NCI-H446 treated with DMSO at 0.1 percent for 48 hours (cell line): Measurements from ENCODE around the gene HIRA.
"Not testable (repeated sequence)": the region's sequence is repeated elsewhere in the genome, so short reads cannot be mapped to it uniquely, and the experiment has no call there.

Experiments used
- DNase-seq: peaks from one replicate; lab custom pipeline; 2025; lab: John Stamatoyannopoulos, UW

HIRA gene

DNA sequence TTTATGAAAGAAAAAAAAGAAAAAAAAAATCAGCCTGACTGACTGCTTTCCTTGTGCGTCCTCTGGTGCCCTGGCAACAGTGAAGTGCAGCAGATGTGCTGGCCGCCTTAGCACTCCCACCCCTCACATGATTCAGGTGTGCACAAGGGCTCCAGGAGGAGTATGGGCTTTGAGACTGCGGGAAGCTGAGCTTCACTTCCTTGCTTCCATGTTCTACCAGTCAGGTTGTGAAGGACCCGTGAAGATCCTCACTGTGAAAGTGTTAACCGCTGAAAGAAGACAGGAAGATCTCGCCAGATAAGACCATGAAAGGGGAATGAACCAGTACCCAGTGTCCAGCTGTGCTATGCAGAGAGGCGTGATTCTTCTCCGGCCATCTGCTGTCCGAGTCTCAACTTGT is 48.2 kb downstream of the HIRA start:
- DNase-seq: no peak

DNA sequence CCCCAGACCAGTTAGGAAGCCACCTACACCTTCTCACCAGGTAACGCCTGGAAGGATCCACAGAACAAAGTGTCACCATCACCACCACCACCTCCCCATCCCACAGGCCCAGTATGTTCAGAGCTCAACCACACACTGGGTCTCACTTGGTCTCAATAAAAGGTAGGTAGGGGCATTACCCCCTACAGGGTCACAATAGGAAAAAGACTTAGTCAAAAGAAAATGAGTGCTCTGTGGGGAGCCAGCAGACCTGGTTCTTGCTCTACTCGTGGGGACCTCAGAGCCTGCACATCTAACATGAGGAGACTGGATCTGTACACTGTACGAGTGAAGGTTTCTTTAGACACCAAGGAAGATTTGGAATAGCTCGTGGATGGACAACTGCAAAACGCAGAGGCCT is 49.3 kb downstream of the HIRA start:
- DNase-seq: no peak

DNA sequence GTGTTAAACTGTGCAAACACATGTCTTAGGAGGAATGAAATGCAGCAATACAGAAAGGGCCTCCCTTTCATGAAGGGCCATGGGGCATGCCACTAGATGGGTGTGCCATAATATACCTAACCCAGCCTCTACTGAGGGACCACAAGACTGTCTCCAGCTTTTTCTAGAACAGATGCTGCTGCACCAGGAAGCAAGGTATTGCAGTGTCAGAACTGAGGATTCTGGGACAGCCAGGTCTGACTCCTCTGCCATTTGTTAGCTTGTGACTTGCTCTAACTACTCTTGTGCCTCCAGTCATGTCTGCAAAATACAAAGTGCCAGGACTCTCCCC is 53.2 kb downstream of the HIRA start:
- DNase-seq: no peak

DNA sequence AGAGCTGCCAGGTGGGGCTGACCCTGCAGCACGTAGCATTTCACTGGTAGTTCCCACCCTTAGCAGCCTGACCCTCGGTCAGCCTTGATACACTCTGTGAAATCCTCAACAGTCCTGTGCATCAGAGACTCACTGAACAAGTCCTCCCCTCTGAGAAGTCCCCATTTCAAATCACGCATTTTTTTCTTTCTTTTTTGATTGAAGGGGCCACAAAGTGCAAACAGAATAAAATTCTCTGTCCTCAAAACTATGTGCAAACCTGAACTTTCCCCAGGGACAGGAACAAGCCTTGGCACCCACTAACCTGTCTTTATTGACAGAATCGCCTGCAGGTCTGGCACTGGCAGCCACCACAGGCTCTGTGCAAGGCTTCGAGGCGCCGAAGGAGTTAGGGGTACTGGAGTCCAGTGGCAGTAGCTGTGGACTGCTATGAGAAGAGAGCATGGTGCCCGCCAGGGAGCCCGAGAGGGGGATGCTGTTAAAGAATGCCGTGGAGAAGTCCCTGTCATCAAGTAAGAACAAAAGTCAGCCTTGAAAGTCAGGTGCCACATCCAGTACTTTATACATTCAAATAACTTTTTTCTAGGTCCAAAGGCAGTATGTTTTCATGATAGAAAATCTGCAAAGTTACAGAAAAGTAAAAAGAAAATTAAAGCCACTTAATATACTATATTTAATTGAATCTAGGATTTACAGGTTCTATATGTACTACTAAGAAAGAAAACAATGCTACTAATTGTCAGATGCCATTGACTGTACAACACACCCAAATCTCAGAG is 53.8 kb downstream of the HIRA start:
- DNase-seq: no peak

DNA sequence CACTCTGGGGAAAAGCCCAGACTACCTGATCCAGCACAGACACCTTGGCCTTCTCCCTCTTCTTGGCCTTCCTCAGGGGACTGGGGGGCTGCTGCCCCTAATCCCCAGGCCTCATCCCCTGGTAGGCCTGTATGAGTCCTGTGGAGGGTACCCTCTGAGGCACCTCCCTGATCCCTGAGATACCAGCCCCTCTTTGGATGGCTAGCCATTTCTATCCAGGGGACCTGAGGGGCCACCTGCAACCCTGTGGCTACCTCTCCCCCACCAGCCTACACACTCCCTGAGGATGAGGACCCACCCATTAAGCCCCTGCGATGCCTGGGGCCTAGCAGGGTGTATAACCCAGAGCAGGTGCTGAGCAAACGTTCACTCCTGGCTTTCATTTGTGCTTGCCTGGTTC is 54.6 kb downstream of the HIRA start:
- DNase-seq: no peak

DNA sequence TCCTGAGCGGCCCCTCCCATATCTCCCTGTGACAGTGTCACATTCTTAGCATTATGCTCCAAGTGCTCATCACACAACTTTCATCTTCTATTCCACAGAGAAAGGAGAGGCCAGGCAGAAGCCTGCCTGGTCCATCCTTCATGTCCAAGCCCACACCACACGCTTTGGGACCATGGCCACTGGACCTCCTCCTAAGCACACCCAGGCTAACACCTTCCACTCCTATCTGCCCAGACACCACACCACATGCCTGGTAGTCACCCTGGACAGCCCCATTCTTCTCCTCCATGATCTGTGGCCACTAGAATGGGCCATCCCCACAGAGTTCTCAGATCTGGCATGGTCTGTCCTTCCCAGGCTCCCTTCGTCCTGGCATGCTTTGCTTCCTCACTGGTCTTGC is 55.3 kb downstream of the HIRA start:
- no peak for DNase-seq

DNA sequence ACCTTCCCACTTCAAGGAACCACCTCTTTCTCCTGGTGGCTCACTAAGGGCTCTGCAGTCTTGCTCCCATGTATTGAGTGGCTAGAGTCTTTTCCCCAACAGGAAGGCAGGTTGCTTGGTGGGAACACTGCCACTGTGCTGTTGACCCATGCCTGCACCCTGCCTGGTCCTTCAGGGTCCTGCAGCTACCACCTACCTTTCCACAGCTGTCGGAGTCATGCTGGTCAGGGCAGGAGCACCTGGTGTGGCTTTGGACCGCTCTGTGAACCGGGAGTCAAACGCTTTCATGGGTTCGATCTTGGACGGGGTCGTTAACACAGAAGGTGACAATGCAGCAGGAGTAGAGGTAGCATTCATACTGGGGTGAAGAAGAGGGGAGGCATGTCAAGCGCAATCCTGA is 56.1 kb downstream of the HIRA start:
- no peak for DNase-seq

DNA sequence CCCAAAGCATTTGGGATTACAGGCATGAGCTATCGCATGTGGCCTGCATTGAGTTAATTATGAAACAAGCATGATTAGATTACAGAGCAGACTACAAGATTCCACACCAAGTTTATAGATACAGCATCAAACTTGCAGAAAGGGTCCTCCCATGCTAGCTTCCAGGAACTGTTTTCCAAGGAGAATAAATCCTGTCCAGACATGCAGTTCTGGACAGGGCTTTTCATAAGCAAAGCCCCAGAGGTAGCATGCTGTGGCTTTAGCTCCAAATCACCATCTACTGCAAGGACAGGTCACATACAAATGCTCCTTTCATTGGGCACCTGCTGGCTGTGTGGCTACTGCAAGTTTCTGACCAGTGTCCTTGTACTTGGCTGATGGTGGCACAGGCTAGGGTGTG is 57.1 kb downstream of the HIRA start:
- no peak for DNase-seq

DNA sequence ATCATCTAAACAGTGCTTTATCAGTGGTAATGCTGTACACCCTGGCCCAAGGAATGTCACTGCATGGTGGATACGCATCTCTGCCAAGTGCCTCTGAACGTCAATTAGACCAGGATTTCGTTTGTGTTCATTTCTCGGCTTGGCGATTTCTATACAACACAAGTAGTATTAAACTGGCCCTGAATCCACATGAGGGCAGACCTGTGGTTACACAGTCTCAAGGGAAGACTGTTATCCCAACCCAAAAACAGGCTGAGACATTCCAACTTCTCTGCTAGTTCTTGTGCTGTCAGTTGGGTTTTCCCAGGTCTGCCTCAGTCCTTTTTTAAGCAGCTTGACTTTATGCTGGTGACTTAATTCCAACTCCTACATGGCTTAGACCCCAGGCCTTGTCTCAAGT is 58.1 kb downstream of the HIRA start:
- DNase-seq: no peak

DNA sequence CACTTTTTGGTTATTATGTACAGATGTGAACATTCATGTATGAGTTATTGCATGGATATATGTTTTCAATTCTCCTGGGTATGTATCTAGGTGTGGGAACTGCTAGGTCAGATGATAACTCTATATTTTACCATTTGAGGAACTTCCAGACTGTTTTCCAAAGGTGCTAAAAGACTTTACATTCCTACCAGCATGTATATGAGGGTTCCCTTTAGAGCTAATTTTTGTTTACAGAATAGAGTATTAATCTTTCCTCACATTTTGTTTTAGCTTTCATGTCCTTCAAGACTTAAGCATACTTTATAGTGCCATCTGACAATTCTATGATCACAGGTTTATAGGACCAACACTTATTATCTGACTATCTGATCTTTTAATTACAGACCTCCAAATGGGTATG is 59.6 kb downstream of the HIRA start:
- DNase-seq: no peak

DNA sequence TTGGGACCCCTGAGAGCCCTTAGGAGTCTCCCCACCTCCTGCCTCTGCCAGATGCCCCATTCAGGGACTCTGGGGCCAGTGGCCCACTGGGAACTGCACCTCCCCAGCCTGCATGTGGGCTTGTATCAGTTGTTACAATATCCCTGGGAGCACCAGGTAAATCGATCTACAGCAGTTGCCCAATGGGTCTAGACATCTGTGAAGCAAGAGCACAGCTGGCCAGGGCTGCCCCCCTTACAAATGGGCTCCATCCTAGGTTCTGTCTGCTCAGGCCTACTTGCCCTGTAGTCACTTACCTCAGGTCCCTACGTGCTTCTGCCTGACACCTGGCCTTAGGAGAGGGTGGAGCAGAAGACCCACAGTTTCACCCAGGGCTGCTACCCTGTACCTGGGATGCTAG is 62.7 kb downstream of the HIRA start:
- DNase-seq: no peak

DNA sequence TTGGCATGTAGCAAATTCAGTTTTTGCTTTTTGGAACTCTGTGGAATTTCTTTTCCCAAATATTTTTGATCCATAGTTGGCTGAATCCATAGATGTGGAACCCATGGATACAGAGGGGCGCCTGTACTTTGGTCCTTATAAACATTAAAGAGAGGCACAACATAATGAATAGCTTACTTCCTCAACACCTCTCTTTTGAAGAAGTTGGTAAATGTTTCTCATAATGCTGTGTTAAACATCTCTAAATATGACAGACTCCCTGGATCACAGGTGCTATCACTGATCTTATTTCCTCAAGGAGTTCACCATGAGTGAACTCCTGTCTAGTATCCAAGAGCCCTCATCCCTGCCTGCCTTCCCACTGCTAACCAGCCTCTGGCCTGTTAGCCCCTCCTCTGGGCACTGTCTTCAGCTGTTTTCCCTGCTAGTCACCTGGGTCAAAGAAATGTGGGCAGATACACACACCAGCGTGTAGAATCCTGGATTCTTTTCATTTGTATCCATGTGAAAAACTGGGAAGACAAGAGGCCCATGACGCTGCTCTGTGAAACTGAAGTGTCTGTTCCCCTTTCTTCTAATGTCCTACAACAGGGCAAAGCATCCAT is 63.7 kb downstream of the HIRA start:
- DNase-seq: no peak

DNA sequence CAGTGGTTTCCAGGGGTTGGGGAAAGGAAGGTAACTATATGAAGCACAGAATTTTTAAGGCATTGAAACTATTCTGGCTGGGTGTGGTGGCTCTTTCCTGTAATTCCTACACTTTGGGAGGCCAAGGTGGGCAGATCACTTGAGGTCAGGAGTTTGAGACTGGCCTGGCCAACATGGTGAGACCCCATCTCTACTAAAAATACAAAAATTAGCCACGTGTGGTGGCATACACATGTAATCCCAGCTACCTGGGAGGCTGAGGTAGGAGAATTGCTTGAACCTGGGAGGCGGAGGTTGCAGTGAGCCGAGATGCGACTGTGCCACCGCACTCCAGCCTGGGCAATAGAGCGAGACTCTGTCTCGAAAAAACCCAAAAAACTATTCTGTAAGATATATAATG is 68.0 kb downstream of the HIRA start:
- DNase-seq: not testable (repeated sequence)

DNA sequence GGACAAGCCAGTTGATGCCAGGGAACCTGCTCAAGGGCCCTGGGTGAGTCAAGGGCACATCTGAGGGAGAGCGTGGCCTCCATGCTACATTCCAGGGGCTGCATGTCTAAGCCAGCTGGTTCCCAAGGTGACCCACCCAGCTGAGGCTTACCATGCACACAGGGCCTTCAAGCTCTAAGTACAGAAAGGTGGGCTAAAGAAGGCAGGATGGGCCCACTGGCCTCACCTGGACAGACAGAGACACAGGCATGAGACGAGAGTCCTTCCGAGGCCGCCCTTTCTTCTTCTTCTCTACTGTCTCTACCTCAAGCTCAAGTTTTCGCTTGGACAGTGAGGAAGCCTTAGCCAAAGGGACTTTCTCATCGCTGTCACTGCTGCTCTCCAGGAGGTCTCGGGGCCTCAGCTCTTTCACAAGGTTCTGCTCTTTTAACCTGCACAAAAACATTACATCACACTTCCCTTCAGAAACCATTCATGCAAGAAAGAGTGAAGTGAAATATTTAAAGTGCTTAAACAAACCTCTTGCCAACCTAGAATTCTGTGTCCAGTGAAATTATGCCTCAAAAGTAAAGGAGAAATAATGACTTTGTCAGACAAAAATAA is 69.9 kb downstream of the HIRA start:
- no peak for DNase-seq

DNA sequence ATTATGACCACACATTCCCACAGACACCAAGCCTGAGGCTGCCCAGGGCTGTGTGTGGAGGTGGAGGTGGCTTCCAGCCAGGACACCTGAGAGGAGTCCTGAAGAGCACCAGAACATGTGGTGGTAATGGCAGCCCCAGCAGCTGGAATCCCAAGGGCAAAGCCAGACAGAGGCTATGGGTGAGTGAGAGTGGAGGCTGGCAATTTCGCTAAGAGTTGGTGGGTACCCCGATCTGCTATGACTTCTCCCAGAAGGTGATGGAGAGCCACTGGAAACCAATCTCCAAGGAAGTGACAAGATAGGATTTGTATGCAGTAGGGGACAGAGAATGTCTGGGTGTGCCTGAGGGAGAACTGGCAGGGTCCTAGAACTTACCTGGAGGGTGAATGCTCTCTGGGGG is 70.7 kb downstream of the HIRA start:
- DNase-seq: no peak

DNA sequence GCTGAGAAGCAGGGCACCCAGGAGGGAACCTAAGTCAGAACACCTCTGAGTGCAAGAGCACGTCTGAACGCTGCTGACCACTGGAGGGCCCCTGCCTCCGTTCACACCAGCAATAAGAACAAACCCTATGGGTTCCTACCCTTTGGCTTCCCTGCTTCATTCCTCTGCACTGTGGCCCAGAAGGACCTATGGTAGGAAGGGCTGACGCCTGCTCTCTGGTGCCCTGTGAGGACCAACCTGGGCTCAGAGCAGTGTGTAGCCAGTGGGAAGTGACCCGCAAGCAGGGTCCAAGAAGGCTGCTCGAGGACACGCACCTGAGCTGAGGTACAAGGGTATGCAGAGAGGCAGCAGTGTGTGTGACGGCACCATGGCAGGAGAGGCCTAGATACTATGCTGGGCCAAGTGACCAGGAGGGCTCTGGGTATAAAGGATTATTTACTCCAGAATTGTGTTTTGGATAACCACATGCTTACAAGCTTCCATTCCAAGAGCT is 71.2 kb downstream of the HIRA start:
- DNase-seq: no peak

DNA sequence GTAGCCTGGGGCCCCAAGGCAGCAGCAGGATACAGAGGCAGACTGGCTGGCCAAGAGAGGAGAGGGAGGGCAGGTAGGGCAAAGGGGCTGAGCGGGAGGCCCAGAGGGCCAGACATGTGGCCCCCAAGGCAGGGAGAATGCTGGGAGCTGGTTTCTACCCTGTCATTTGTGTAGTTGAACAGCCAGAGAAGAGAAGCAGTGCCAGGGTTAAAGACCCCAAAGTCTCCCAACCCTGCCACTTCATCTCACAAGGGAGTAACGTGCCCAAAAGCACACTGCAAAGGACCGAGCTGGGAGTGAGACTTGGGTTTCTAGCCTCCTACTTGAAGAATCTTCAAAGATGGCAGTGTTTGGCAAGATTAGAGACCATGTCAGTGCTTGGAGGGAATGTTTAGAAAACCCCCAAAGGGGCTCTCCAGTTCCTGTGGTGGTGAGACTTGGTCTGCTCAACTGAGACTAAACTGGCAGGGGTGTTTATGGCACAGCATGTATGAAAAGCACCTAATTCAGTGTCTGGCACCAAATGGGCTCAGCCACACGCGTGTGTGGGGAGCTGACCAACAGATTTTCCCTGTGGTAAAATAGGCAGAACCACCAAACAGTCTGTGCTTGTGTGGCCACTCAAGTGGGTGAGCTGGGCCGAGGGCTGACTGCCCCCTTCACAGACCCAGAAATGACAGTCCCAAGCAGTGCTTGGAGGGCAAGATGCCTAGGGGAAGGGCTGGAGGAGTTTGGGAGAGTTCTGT is 71.8 kb downstream of the HIRA start:
- DNase-seq: no peak

DNA sequence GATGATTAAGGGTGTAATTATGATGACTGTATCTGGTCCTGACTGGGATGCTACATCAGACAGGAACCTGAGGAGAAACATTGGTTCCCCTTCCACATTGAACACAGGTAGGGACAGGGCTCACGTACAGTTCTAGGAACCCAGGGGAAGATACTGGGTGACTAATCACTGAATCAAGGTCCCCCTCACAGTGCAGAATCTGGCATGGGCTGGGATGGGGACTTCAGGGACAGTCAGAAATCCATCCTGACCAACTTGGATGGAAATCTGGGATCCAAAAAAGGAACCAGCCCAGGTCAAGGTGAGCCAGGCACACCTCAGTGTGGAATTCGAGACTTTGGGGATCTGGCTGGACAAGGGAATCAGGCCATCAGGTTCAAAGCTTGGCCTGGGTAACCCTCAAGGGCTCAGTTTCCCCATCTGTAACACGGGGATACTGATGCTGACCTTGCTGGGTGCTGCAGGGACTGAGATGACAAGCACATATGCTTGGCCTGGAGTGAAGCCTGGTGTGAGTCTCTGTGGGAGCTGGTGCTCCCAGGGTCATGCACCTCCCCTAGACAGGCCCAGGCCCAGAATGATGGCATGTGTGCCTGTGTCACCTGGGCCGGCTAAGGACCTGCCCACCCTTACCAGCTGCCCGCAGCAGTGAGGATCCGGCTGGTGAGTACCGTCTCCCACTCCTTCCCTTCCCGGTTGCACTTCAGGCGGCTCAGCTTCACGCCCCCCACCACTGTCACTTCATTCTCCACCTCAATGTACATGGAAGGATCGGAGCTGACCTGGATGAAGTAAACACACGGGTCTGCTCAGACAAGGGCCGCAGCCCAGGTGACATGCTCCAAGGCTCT is 72.6 kb downstream of the HIRA start:
- no peak for DNase-seq

DNA sequence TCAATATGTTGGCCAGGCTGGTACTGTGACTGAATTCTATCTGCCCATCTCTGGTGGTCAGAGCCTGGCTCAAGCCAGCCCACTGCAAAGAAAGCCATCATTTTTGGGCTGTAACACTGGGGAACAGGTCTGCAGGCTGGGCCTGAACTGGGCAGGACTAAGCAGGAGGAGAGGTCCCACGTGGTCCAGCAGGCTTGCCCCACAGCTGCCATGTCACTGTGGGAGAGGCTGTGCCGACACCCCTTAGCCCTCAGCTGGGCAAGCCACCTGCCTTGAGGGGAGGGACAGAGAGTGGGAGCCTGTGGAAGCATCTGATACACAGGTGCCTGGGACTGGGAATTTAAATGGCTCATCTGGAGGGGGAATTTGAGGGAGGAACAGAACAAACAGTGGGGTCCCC is 73.3 kb downstream of the HIRA start:
- no peak for DNase-seq

DNA sequence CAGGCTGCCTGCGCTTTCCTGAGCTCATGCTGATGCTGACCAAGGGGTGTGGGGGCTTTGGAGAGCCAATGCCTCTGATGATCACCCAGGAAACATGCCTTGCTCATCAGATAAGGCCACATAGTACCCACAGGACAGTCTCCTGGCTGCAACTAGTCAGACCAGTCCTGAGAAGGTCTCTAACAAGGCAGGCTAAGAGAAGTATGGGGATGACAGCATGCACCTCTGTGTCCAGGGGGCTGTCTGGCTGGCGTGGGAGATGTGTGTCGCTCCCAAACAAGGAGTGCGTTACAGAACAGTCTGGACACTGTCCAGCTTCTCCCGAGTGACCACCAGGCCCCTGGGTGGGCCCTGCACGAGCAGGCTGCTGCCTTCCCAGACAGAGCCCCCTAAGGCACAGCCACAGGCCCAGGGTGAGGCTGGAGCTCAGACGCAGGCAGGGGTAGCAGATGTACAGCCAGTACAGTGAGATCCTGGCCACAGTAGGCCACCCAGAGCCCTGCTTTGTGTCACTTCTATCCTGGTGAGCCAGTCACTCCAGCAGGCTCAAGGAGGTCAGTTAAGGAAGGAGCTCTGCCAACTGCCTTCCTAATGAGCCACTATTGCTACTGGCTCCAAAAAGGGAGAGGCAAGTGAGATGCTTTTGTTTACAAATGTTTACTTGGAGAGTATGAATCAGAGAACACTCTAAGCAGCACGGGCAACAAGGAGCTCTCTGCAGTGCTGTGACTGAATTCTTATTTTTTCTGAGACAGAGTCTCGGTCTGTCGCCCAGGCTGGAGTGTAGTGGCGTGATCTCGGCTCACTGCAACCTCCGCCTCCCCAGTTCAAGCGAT is 74.0 kb downstream of the HIRA start:
- no peak for DNase-seq

DNA sequence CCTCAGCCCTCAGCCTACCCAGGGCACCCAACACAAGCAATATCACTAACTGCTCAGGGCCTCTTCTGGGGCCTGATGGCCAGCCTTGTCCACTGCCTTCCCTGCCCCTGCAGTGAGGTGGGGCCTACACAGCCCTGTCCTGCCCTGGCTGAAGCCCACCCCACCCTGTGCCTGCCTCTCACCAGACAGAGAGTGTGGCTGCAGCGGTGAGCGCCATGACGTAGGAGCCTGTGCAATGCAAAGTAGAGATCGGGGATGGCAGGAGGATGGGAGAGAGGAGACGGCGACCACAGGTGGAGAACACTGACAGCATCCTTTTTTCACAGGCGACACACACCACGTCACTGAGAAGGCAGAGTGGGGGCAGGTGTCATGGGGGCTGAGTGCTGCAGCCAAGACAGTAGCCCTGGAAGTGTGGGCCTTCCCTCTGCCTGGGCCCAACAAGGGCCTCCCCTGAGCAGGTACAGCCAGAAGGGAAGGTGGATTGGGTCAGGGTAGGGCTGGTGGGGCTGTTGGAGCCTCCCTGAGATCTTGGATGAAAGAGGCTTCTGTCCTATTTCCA is 74.7 kb downstream of the HIRA start:
- no peak for DNase-seq
